ENCODE measurements around the gene STX3.
"Not testable (repeated sequence)": the region's sequence is repeated elsewhere in the genome, so short reads cannot be mapped to it uniquely, and the experiment has no call there.

STX3 gene

DNA sequence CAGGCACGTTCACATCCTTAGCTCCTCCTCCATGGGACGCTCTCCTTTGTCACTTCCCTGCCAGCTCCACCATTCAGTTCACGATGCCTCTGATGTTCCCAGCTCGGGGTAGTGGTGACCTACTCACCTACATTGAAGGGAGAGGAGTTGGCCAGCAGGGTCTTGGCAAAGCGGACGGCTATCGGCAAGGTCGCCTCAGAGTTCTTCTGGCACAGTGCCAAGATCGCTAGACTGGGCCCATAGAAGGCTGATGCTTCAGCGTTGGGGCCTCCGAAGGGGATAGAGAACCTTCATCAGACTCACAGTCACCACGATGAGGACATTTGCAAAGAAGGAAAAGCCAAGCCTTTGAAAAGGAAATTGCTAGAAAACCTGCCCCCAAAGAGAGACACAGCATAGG is 87.1 kb downstream of the STX3 start:
- DNase-seq (ENCODE audit: low spot score), result no peak

DNA sequence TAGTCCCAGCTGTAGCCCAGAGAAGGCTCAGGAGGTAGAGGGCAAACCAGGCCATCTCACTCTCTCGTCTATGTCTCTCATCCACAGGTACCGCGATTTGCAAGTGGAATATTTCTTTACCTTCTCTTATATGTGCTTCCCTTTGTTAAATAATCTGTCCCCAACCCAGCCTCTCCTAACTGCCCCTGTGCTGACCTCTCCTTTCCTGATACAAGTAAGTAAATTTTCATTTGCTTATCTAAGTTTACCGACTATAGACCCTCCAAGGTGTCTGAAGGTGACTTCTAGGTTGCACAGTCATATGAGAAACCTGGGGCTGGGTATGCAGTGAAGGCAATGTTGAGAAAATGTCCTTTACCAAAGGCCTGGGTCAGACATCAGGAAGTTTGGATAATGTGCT is 90.2 kb downstream of the STX3 start, which contains the start of gene CBLIF:
TSS of gene CBLIF (minus strand) at position 101 of the 400 bp plus-strand sequence. CDS start at position 55, 46 bp downstream.
- no peak for DNase-seq (ENCODE audit: low spot score)

DNA sequence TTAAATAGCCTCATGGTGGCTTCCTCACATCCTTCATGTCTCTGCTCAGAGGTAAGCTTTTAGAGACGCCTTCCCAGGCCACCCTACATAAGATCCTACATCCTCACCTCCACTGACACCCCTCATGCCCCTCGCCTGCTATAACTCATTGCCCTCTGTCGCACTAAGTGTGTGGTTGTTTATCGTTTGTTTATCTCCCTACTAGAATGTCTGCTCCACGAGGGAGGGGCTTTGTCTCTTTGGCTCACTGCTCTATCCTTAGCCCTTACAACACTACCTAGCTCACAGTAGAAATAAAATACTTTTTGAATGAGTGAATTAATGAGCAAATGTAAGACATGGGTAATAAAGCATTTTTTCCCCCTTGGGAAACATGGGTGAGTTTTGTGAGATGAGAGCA is 91.4 kb downstream of the STX3 start:
- no peak for DNase-seq (ENCODE audit: low spot score)

DNA sequence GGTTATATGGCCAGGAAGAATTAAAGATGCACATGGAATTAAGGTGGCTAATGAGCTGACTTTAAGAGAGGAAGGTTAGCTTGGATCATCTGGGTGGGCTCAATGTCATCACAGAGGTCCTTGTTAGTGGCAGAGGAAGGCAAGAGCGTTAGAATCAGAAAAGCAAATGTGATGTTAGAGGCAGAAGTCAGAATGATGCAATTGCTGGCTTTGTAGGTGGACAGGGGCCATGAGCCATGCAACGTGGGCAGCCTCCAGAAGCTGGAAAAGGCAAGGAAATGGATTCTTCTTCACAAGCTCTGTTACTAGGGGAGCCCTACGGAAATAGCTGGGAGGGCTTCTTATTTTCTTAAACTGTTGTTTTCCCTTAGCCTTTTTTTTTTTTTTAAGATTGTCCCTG is 92.5 kb downstream of the STX3 start:
- no peak for DNase-seq (ENCODE audit: low spot score)

DNA sequence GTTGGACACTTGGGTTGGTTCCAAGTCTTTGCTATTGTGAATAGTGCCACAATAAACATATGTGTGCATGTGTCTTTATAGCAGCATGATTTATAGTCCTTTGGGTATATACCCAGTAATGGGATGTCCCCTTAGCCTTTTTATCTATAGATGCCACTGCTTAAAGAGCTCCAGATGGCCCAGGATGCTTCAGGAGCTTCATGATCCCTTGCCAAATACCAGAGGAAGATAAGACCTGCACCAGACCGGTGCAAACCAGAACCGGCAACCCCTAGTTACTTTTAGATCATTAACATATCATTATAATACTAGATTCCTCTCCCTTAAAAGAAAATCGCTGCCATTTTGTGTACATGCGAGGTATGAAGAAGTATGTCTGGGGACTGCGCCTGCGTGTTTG is 93.3 kb downstream of the STX3 start:
- not testable (repeated sequence) for DNase-seq (ENCODE audit: low spot score)

DNA sequence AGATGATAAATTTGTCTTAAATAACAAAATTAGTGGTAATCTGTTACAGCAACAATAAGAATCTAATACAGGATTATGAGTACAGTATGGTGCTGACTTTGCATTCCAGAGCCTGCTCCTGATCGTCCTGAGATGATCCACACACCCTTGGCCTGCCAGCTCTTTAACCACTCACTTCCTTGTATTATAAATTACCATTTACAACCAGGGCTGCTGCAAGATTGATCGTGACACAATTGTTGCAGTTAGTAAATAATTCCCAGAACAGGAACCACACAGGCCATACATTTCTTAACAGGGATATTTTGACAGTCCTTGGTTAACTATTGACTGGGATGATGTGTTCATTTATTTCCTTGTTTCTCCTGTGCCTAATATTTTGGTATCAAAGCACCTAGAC is 94.0 kb downstream of the STX3 start:
- no peak for DNase-seq (ENCODE audit: low spot score)

DNA sequence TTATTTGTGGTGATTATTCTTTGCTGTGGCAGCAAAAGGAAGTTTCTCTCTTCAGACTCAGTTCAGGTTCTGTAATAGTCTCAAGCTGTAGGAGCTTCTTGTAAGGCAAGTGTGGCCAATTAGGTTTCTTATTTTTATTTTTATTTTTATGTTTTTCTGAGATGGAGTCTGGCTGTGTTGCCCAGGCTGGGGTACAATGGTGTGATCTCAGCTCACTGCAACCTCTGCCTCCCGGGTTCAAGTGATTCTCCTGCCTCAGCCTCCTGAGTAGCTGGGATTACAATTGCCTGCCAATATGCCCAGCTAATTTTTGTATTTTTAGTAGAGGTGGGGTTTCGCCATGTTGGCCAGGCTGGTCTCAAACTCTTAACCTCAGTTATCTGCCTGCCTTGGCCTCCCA is 94.4 kb downstream of the STX3 start:
- not testable (repeated sequence) for DNase-seq (ENCODE audit: low spot score)

DNA sequence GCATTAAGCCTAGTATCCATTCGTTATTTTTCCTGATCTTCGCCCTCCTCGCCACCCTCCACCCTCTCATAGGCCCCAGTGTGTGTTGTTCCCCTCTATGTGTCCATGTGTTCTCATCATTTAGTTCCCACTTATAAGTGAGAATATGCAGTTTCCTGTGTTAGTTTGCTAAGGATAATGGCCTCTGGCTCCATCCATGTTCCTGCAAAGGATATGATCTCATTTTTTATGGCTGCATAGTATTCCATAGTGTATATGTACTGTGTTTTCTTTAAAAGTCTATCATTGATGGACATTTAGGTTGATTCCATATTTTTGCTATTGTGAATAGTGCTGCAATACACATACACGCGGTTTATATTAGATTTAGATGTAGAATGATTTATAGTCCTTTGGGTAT is 96.2 kb downstream of the STX3 start:
- not testable (repeated sequence) for DNase-seq (ENCODE audit: low spot score)

DNA sequence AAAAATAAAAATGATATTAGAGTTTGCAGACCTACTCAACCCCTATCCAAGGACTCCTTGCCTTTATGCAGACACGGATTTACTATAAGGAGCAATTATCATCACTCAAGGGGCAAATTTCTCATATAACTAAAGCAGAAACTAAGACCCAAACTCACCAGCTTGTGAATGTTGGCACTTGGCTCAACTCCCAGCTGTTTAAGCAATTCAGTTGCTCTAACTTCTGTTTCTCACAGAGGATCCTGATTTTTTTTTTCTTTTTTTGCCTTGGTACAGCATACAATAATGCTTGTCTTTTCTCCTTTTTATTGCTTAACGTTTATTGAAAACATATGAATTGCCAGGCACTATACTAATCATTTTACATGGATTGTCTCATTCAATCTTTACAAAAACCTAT is 99.7 kb downstream of the STX3 start:
- no peak for DNase-seq (ENCODE audit: low spot score)

All from putamen (tissue), 1 donor.